K562 (cell line): Measurements from ENCODE around the gene SUMF1. TPM values are rescaled to one million over a fixed set of nuclear protein-coding genes. Genes with fewer than 3 reads are reported as not detected.

Experiments used
- ATAC-seq: fragments of 200-7000 bp; cut with Tn5 transposase; 3 replicates; pipeline ENCODE4 v1.9.1; 2020; ENCODE audit warnings: moderate library complexity
- BruUV-seq: library from RNA; stranded (reverse); fragments of 400-500 nt; replicated peaks from 2 replicates; lab custom pipeline; 2021; lab: Mats Ljungman, UMichigan
- CTCF ChIA-PET: fragments of 300-600 bp; formaldehyde crosslinking; extraction: SDS; loops from one replicate; lab custom pipeline; 2021; ENCODE audit warnings: low intra/inter-chr PET ratio; lab: Yijun Ruan, JAX
- POLR2A ChIA-PET: fragments of 300-600, 350-650 bp; sonication (Branson Sonifier 250); formaldehyde crosslinking; extraction: SDS; loops from one replicate; lab custom pipeline; 2021; ENCODE audit warnings: antibody characterized with exemption, inconsistent platforms; lab: Yijun Ruan, JAX
- DNase-seq, 4 experiments: peaks; one replicate each; pipeline versions ENCODE4 v3.0.0 to v3.0.0-alpha.2; 2011 to 2018; ENCODE audit warnings: low spot score in 3 of 4, mixed read lengths in 3 of 4; ENCODE audit errors: extremely low read depth in 1 of 4
- FAIRE-seq: peaks from 2 replicates; lab custom pipeline; 2011; peaks lifted over from hg19 to GRCh38; lab: Jason Lieb, UNC
- H2AFZ ChIP-seq: 2 replicates; pipeline ENCODE4 v1.6.0; 2011; ENCODE audit warnings: low read depth, low read length, control low read depth, inconsistent platforms
- H3K27ac ChIP-seq: fragments of 200-600 bp; 3 replicates; pipeline ENCODE4 v1.8.0; 2011; ENCODE audit warnings: low read depth, mild to moderate bottlenecking, control low read depth, inconsistent platforms, low read length, moderate library complexity, mixed read lengths; ENCODE audit errors: extremely low read depth
- H3K27me3 ChIP-seq, 2 experiments: fragments of 300-600 bp in 1 of 2; 2 replicates in 1 of 2; 3 replicates in 1 of 2; pipeline versions ENCODE4 v1.6.0 to v1.8.0; 2011; ENCODE audit warnings: inconsistent platforms in 2 of 2, low read length in 2 of 2, mild to moderate bottlenecking in 1 of 2, mixed read lengths in 1 of 2, moderate library complexity in 1 of 2; ENCODE audit not compliant: control insufficient read depth in 2 of 2, insufficient read depth in 2 of 2
- H3K36me3 ChIP-seq: fragments of 300-600 bp; 3 replicates; pipeline ENCODE4 v1.8.0; 2011; ENCODE audit warnings: mild to moderate bottlenecking, low read length, inconsistent platforms; ENCODE audit not compliant: control insufficient read depth, insufficient read depth
- H3K4me1 ChIP-seq, 2 experiments: fragments of 200-600 bp in 1 of 2; replicated peaks in 1 of 2; 2 replicates in 1 of 2; 3 replicates in 1 of 2; pipeline versions ENCODE4 v1.5.1 to v1.8.0; 2011; ENCODE audit warnings: inconsistent platforms in 2 of 2, low read length in 2 of 2, mild to moderate bottlenecking in 1 of 2, mixed read lengths in 1 of 2, moderate library complexity in 1 of 2; ENCODE audit not compliant: control insufficient read depth in 2 of 2, insufficient read depth in 2 of 2
- H3K4me2 ChIP-seq: 2 replicates; pipeline ENCODE4 v1.6.1; 2011; ENCODE audit warnings: low read length, control low read depth, inconsistent platforms, mixed read lengths; ENCODE audit not compliant: insufficient read depth
- H3K4me3 ChIP-seq: fragments of 200-600 bp; sonication (generic), shearing (Covaris generic); 2 replicates; pipeline ENCODE4 v1.5.1; 2016; ENCODE audit warnings: control low read depth, inconsistent platforms
- H3K79me2 ChIP-seq: fragments of 200-600 bp; 3 replicates; pipeline ENCODE4 v1.8.0; 2011; ENCODE audit warnings: low read length, inconsistent platforms; ENCODE audit not compliant: control insufficient read depth, insufficient read depth
- H3K9ac ChIP-seq, 2 experiments: 2 replicates each; pipeline versions ENCODE4 v1.6.0 to v1.6.1; 2011; ENCODE audit warnings: low read depth in 2 of 2, low read length in 2 of 2, control low read depth in 1 of 2, inconsistent platforms in 1 of 2, mild to moderate bottlenecking in 1 of 2, mixed read lengths in 1 of 2; ENCODE audit not compliant: insufficient read depth in 1 of 2
- H3K9me1 ChIP-seq: one replicate; pipeline ENCODE4 v1.6.0; 2011; ENCODE audit warnings: inconsistent platforms, mild to moderate bottlenecking, low read length, moderate library complexity; ENCODE audit not compliant: control insufficient read depth, insufficient read depth
- H3K9me3 ChIP-seq: replicated peaks from 2 replicates; pipeline ENCODE4 v1.5.1; 2011; ENCODE audit warnings: low read depth, low read length, inconsistent platforms; ENCODE audit not compliant: control insufficient read depth, insufficient read depth
- H4K20me1 ChIP-seq: replicated peaks from 2 replicates; pipeline ENCODE4 v1.6.1; 2011; ENCODE audit warnings: low read length, inconsistent platforms, mixed read lengths; ENCODE audit not compliant: control insufficient read depth, insufficient read depth
- ARID2 ChIP-seq: fragments of 450-650 bp; IDR thresholded peaks from 2 replicates; pipeline ENCODE4 v1.6.1; 2017; ENCODE audit warnings: antibody characterized with exemption, mild to moderate bottlenecking
- BCOR ChIP-seq: fragments of 450-650 bp; IDR thresholded peaks from 2 replicates; pipeline ENCODE4 v1.6.1; 2016
- C11orf30 ChIP-seq: fragments of 450-650 bp; IDR thresholded peaks from 2 replicates; pipeline ENCODE4 v1.6.1; 2016; ENCODE audit warnings: low read depth, mild to moderate bottlenecking
- FOXA3 ChIP-seq, 2 experiments: fragments of 450-650 bp in 1 of 2; sonication (generic) in 1 of 2; formaldehyde crosslinking; IDR thresholded peaks in 1 of 2; conservative IDR thresholded peaks in 1 of 2; 2 replicates each; pipeline versions ENCODE4 v1.4.0 to v1.8.0; 2020 to 2022; ENCODE audit warnings: mild to moderate bottlenecking in 2 of 2, missing genetic modification reagents in 1 of 2
- HDAC2 ChIP-seq: fragments of 450-650 bp; IDR thresholded peaks from 2 replicates; pipeline ENCODE4 v1.6.1; 2016; ENCODE audit warnings: mild to moderate bottlenecking
- HMG20B ChIP-seq: fragments of 250-450 bp; sonication (Bioruptor Pico); IDR thresholded peaks from 2 replicates; pipeline ENCODE4 v1.5.0; 2021; ENCODE audit warnings: mild to moderate bottlenecking
- NFYB ChIP-seq: IDR thresholded peaks from 2 replicates; pipeline ENCODE4 v1.6.1; 2011; ENCODE audit warnings: mild to moderate bottlenecking, moderate library complexity; ENCODE audit not compliant: insufficient read length; ENCODE audit errors: extremely low read depth
- ZBED1 ChIP-seq: IDR thresholded peaks from 2 replicates; pipeline ENCODE4 v1.6.1; 2014
- ZBTB26 ChIP-seq: fragments of 450-650 bp; formaldehyde crosslinking; IDR thresholded peaks from 2 replicates; pipeline ENCODE4 v1.4.0; 2022; ENCODE audit warnings: missing genetic modification characterization
- ZNF316 ChIP-seq: fragments of 450-650 bp; IDR thresholded peaks from 2 replicates; pipeline ENCODE4 v1.6.1; 2016
- ZZZ3 ChIP-seq: fragments of 450-650 bp; IDR thresholded peaks from 2 replicates; pipeline ENCODE4 v1.6.1; 2016; ENCODE audit warnings: antibody characterized with exemption, mild to moderate bottlenecking, moderate library complexity
- WGBS: fragments of 100-300 bp; shearing (Covaris generic); methylation state at CpG from one replicate; pipeline ENCODE4 v1.1.6; 2016; ENCODE audit warnings: low coverage, mixed read lengths; ENCODE audit not compliant: insufficient coverage; ENCODE audit errors: missing lambda C conversion rate; 5-methylcytosine and 5-hydroxymethylcytosine counted together
- in situ Hi-C: fragments of 300-500 bp; cut with MboI; formaldehyde crosslinking; loops from 4 replicates; pipeline ENCODE4 v1.15.0; 2018; ENCODE audit warnings: inconsistent platforms, mixed read lengths
- intact Hi-C: fragments of 100-400 bp; cut with micrococcal nuclease; formaldehyde crosslinking; loops from 2 replicates; pipeline ENCODE4 v1.14.2; 2022
- polyA plus RNA-seq, 8 experiments: library from polyadenylated mRNA; depleted of rRNA in 4 of 8; stranded (reverse) in 5 of 8; unstranded in 3 of 8; fragments of >200 nt; fragmentation: Nextera tagmentation in 2 of 8; fragmentation: Illumina TruSeq in 1 of 8; extraction: Ambion mirVana in 2 of 8; extraction: Trizol in 1 of 8; gene quantifications; 2 replicates each; pipeline versions ENCODE4 v1.2.1 to v1.2.3, GENCODE V29; 2011 to 2014; ENCODE audit warnings: inconsistent platforms in 1 of 8, missing spikeins in 1 of 8
- total RNA-seq, 7 experiments: library from RNA; depleted of rRNA in 6 of 7; stranded (reverse); fragments of >200 nt in 6 of 7; fragmentation: Illumina TruSeq in 2 of 7; extraction: Trizol in 2 of 7; gene quantifications; 2 replicates each; pipeline versions ENCODE4 v1.2.1 to v1.2.3, GENCODE V29; 2011 to 2021; ENCODE audit warnings: low replicate concordance in 1 of 7
- TF ChIP-seq, protein P1 (sequence below): fragments of 250-450 bp; sonication (Bioruptor Pico); IDR thresholded peaks from 2 replicates; pipeline ENCODE4 v1.5.0; 2020; ENCODE audit warnings: mild to moderate bottlenecking, borderline replicate concordance
- TF ChIP-seq, protein P2 (sequence below): fragments of 250-450 bp; sonication (Bioruptor Pico); IDR thresholded peaks from 2 replicates; pipeline ENCODE4 v1.4.0; 2020
- TF ChIP-seq, protein P3 (sequence below): sonication (generic); formaldehyde crosslinking; IDR thresholded peaks from 2 replicates; pipeline ENCODE4 v1.8.0; 2022; ENCODE audit warnings: mild to moderate bottlenecking, low read depth, missing genetic modification reagents

Gene SUMF1
- total and polyA plus RNA-seq, 9 of the 15 experiments (the other 6 are each of a cell fraction or from before 2014, with no cell fraction given) = 1.3 to 7.4 (median 4.2) TPM

GRCh38 chr3:4511491-4512262 is 44.6 kb upstream of the SUMF1 start (continued):
- TF ChIP-seq HDAC2 = peak; percentile 57
- TF ChIP-seq, all 486 proteins: peak for 7

- no peak overlapping the region for H2AFZ ChIP-seq
- no peak for ATAC-seq
- in situ Hi-C loops (no loop called here), intact Hi-C loops (no loop called here)
- H3K9me1 ChIP-seq = peaks cover 4% of the 10 kb centered on the region
- POLR2A ChIA-PET = interaction anchor here (0.6 to 10.9 kb wide), 4 partner anchors 9 to 507 kb away, joined by 3 to 220 read pairs (median 24); partner anchors contain the start of gene ITPR1
- no TSS peak for BruUV-seq
- peaks cover 11% of the 10 kb centered on the region; the same call in 1 of the 3 replicates for H3K79me2 ChIP-seq
- no peaks in the 10 kb centered on the region for H3K27me3 ChIP-seq
- H3K4me3 ChIP-seq = no peak overlapping the region
- H3K9ac ChIP-seq = no peak overlapping the region
- DNase-seq = no peak
- H3K4me1 ChIP-seq = peaks cover 13 to 58% of the 10 kb centered on the region in 2 experiments; a peak in 4 of 5 replicates
- no peaks in the 10 kb centered on the region; the same call in 1 of the 2 replicates for H4K20me1 ChIP-seq
- no peaks in the 10 kb centered on the region for H3K36me3 ChIP-seq
- no peak overlapping the region for H3K4me2 ChIP-seq
- H3K27ac ChIP-seq = no peak overlapping the region
- no peaks in the 10 kb centered on the region for H3K9me3 ChIP-seq
- CTCF ChIA-PET = no interaction called here
- 75% methylated on average over 5 of the region's 5 CpGs for WGBS
- no peak for FAIRE-seq
- TF ChIP-seq, protein P1, sequence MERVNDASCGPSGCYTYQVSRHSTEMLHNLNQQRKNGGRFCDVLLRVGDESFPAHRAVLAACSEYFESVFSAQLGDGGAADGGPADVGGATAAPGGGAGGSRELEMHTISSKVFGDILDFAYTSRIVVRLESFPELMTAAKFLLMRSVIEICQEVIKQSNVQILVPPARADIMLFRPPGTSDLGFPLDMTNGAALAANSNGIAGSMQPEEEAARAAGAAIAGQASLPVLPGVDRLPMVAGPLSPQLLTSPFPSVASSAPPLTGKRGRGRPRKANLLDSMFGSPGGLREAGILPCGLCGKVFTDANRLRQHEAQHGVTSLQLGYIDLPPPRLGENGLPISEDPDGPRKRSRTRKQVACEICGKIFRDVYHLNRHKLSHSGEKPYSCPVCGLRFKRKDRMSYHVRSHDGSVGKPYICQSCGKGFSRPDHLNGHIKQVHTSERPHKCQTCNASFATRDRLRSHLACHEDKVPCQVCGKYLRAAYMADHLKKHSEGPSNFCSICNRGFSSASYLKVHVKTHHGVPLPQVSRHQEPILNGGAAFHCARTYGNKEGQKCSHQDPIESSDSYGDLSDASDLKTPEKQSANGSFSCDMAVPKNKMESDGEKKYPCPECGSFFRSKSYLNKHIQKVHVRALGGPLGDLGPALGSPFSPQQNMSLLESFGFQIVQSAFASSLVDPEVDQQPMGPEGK (CRISPR knock-in tag) = no peak
- TF ChIP-seq ARID2 (no peak), BCOR (0 out of 2 replicates have a peak, but pooled peaks have one; percentile 11), C11orf30 (peak; percentile 54; the same call in 1 of the 2 replicates), NFYB (no peak), HMG20B (CRISPR knock-in tag) (no peak), ZZZ3 (no peak), FOXA3 (CRISPR knock-in tag; conservative IDR thresholded peaks at IDR 0.05 in 1 of 2, IDR thresholded peaks at IDR 0.05 in 1 of 2) (no peak), ZNF316 (peak; percentile 57), ZBTB26 (CRISPR knock-in tag) (peak; percentile 53; the same call in 1 of the 2 replicates), ZBED1 (no peak)
- TF ChIP-seq, protein P2, sequence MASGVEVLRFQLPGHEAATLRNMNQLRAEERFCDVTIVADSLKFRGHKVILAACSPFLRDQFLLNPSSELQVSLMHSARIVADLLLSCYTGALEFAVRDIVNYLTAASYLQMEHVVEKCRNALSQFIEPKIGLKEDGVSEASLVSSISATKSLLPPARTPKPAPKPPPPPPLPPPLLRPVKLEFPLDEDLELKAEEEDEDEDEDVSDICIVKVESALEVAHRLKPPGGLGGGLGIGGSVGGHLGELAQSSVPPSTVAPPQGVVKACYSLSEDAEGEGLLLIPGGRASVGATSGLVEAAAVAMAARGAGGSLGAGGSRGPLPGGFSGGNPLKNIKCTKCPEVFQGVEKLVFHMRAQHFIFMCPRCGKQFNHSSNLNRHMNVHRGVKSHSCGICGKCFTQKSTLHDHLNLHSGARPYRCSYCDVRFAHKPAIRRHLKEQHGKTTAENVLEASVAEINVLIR (CRISPR knock-in tag) = no peak
- TF ChIP-seq, protein P3, sequence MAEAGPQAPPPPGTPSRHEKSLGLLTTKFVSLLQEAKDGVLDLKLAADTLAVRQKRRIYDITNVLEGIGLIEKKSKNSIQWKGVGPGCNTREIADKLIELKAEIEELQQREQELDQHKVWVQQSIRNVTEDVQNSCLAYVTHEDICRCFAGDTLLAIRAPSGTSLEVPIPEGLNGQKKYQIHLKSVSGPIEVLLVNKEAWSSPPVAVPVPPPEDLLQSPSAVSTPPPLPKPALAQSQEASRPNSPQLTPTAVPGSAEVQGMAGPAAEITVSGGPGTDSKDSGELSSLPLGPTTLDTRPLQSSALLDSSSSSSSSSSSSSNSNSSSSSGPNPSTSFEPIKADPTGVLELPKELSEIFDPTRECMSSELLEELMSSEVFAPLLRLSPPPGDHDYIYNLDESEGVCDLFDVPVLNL (CRISPR knock-in tag) = no peak
Measured at GRCh38 chr3:4509983-4510755, 43.1 kb upstream of the SUMF1 start.
